HT1080 (cell line): Measurements from ENCODE around the gene ZCCHC12. TPM values are rescaled to one million over a fixed set of nuclear protein-coding genes. Genes with fewer than 3 reads are reported as not detected.
A peak's percentile ranks its signal among the peaks of the same experiment; 100 is the strongest.
"Not testable (repeated sequence)": the region's sequence is repeated elsewhere in the genome, so short reads cannot be mapped to it uniquely, and the experiment has no call there.

ENCODE experiments used
- DNase-seq: peaks from one replicate; pipeline ENCODE4 v3.0.0-alpha.2; 2015; ENCODE audit warnings: low read depth
- polyA plus RNA-seq, 2 experiments: library from polyadenylated mRNA; depleted of rRNA; stranded (reverse); fragments of >200 nt; gene quantifications; 2 replicates each; pipeline ENCODE4 v1.2.3, GENCODE V29; 2015
- total RNA-seq: library from RNA; depleted of rRNA; stranded (reverse); fragments of >200 nt; shearing (Covaris generic); gene quantifications from 2 replicates; pipeline ENCODE4 v1.2.3, GENCODE V29; 2014; rRNA removed

Gene ZCCHC12
- not detected in 2 replicates for total RNA-seq
- polyA plus RNA-seq (2015; cell fraction: cytosol; rRNA removed): not detected in 2 replicates
- not detected in 2 replicates for polyA plus RNA-seq (2015; cell fraction: nucleus; rRNA removed)

- DNase-seq: peak; percentile 10
These were observed at the start of gene ZCCHC12 for GRCh38 chrX:118823263-118824172. TSS of gene ZCCHC12 (plus strand) at chrX:118823824. CDS start at chrX:118825245, 1,421 bp downstream.

- DNase-seq: no peak
These were observed 44.0 kb upstream of the ZCCHC12 start for GRCh38 chrX:118779581-118779980.

- no peak for DNase-seq
These were observed 43.1 kb upstream of the ZCCHC12 start for GRCh38 chrX:118780509-118780908.

GRCh38 chrX:118780911-118781310, 42.7 kb upstream of the ZCCHC12 start:
- no peak for DNase-seq

- DNase-seq: no peak
These were observed 27.9 kb upstream of the ZCCHC12 start for GRCh38 chrX:118795528-118796280.

- DNase-seq: peak; percentile 36
These were observed 20.8 kb upstream of the ZCCHC12 start for GRCh38 chrX:118802857-118803256.

- peak; percentile 15 for DNase-seq
These were observed 16.2 kb upstream of the ZCCHC12 start for GRCh38 chrX:118807151-118808017.

- DNase-seq: not testable (repeated sequence)
These were observed 6.4 kb upstream of the ZCCHC12 start for GRCh38 chrX:118817257-118817656.

- DNase-seq: no peak
These were observed 628 bp downstream of the ZCCHC12 start for GRCh38 chrX:118824173-118824730.

GRCh38 chrX:118825227-118825626, 1.6 kb downstream of the ZCCHC12 start:
- DNase-seq: no peak

GRCh38 chrX:118839334-118839958, 15.8 kb downstream of the ZCCHC12 start:
- peak; percentile 3 for DNase-seq

GRCh38 chrX:118847676-118848075, 24.1 kb downstream of the ZCCHC12 start:
- DNase-seq: peak; percentile 37

GRCh38 chrX:118853596-118853995, 30.0 kb downstream of the ZCCHC12 start:
- DNase-seq: no peak

GRCh38 chrX:118855681-118856310, 32.2 kb downstream of the ZCCHC12 start:
- no peak for DNase-seq

- DNase-seq: no peak
These were observed 33.4 kb downstream of the ZCCHC12 start for GRCh38 chrX:118857006-118857405.

- no peak for DNase-seq
These were observed 37.7 kb downstream of the ZCCHC12 start for GRCh38 chrX:118861338-118861737.

GRCh38 chrX:118862091-118862490, 38.5 kb downstream of the ZCCHC12 start:
- no peak for DNase-seq

GRCh38 chrX:118862979-118863378, 39.4 kb downstream of the ZCCHC12 start:
- no peak for DNase-seq

GRCh38 chrX:118864063-118864635, 40.5 kb downstream of the ZCCHC12 start:
- no peak for DNase-seq
